RKO (cell line): ENCODE data around the gene VSTM2A.
"Not testable (repeated sequence)": the region's sequence is repeated elsewhere in the genome, so short reads cannot be mapped to it uniquely, and the experiment has no call there.

Experiments used
- DNase-seq: peaks from one replicate; pipeline ENCODE4 v3.0.0-alpha.2; 2016; ENCODE audit warnings: low spot score

Gene VSTM2A

DNA sequence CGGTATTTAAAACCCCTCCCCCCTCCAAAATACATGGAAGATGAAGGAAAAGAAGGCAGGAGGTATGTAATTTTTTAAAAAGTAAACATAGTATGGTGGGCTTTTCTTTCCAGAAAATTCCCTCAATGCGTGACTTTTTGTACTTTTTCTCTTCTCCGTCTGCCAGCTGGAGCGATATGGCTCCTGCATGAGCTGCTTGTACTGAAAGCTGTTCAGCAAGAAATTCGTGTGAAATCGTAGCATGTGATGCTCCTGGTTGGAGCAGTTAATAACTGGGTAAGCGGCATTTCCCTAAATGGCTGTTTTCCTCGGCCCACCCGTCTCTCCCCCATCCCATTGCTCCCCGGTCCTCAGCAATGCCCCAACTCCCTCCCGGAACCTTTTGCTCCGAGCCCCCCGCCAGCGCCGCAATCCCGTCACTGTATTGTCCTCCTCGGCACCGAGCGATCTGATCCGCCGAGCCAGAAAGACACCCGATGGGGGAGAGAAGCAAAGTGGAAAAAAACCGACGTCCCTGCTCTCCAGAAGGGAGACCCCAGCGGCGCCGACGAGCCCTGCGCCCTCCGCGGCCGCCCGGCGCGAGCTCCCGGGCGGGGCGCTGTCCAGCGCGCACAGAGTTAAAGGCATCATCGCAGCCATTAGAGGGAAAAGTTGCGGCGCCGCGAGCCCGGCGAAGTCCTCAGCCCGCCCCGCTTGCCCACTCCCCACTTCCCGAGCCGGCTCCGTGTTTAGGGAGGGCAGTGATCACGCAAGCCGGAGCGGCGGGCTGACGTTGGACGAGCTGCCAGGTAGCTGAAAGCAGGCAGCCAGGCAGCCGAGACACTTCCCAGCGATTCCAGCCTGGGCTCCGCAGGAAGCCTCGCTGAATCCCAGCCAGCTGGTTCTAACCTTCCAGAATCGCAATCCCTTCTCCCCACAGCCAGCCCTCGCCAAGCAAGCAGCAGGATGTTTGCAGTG is at the start of gene VSTM2A:
TSS of gene VSTM2A (plus strand) at position 707 of the 957 bp plus-strand sequence. CDS start 356 bp downstream, outside the sequence.
- DNase-seq = no peak

DNA sequence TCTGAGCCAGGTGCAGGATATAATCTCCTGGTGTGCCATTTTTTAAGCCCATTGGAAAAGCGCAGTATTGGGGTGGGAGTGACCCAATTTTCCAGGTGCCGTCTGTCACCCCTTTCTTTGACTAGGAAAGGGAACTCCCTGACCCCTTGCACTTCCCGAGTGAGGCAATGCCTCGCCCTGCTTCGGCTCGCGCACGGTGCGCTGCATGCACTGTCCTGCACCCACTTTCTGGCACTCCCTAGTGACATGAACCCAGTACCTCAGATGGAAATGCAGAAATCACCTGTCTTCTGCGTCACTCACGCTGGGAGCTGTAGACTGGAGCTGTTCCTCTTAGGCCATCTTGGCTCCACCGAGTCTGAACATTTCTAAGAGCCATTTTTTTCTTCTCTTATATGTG is 37.6 kb upstream of the VSTM2A start:
- DNase-seq = not testable (repeated sequence)

GRCh38 chr7:54529568-54529967 is 12.6 kb upstream of the VSTM2A start:
- DNase-seq = no peak

DNA sequence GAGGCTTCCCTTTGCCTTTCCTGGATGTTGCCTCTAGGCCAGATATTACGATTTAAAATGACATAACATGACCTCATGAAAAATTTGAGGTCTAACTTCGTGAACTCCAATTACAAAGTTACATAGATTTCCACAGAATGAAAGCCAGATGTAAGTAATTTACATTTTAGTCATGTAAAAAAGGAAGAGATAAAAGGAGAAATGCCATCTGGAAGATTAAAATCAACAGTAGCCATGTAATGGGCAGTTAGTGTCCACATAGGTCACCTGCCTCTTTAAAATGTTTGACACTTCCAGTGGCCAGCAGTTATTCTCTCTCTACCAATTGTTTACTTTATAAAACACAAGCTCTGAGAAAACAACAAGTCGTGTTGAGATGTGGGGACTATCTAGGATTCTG is 4.1 kb upstream of the VSTM2A start:
- DNase-seq = no peak

- DNase-seq = no peak
These were observed 895 bp downstream of the VSTM2A start for GRCh38 chr7:54543051-54543488.

DNA sequence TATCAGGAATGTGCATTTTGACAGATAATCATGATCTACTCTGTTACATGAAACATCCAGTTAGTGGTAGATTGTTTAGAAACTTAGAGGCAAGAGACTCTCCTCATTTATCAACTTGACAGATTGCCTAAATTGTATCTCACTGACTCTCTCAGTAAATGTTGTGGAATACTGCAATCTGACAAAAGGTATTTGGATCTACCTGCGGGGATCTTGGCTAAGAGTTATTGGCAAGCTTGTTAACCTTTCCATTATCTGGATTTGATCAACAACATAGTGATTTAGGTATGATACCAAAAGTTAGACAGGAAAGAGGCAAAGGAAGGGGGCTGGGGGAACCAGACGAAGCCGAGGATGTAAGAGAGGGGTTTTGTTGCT is 2.0 kb downstream of the VSTM2A start:
- DNase-seq = no peak

- DNase-seq = no peak
These were observed 2.5 kb downstream of the VSTM2A start for GRCh38 chr7:54544527-54545240.

DNA sequence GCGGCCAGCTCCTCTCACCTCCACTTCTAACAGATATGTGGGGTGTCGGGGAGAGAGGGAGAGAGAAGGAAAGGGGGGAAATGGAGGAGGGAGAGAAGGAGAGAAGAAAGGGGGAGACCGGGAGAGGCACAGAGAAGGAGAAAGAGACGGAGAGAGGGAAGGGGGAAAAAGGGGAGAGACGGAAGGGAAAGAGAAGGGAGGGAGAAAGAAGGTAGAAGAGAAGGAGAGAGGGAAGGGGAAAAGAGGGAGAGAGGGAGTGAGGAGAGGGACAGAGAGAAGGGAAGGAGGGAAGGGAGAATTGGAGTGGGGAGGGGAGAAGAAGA is 3.0 kb downstream of the VSTM2A start:
- DNase-seq = no peak

GRCh38 chr7:54546081-54546985 is 4.2 kb downstream of the VSTM2A start:
- no peak for DNase-seq

GRCh38 chr7:54546986-54547314 is 4.8 kb downstream of the VSTM2A start:
- DNase-seq = no peak

- DNase-seq = no peak
These were observed 8.3 kb downstream of the VSTM2A start for GRCh38 chr7:54550471-54550870.

GRCh38 chr7:54556121-54556520 is 13.9 kb downstream of the VSTM2A start:
- no peak for DNase-seq

DNA sequence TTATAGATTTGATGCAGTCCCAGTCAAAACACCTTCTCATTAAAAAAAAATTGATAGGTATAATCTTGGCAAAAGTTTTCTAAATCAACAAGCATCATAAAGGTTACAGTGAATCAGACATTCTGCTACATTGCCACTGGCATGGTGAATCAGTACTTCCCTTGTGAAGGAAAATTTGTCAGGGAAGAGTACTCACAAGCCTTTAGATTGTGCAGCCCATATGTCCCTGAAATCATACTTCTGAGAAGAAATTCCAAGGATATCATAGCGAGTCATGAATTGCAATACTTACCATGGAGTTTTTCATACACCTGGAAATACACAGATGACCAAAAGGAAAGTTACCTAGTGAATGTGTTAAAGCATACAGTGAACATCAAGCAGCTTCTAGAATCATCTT is 17.2 kb downstream of the VSTM2A start:
- DNase-seq = no peak

- no peak for DNase-seq
These were observed 18.0 kb downstream of the VSTM2A start for GRCh38 chr7:54560198-54560597.

DNA sequence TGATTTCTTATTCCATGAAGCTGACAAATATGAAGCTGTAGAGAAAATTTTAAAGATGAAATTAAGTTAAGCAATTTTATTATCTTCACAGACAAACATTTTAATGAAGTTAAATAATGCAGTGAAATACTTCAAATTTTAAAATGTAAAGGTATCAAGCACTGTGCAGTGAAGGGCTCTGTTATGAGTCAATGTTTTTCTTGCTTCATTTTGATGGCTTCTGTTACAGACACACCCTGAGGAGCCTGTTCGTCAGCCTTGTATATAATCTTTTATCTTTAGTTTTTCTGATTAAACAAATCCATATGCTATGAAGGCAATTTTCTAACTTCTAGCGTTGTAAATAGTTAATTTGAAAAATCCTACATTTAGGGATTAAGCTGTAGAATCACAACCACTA is 18.5 kb downstream of the VSTM2A start:
- DNase-seq = no peak

- no peak for DNase-seq
These were observed 21.2 kb downstream of the VSTM2A start for GRCh38 chr7:54563329-54563916.

- DNase-seq = no peak
These were observed 23.3 kb downstream of the VSTM2A start for GRCh38 chr7:54565432-54565831.

- peak; percentile 4 for DNase-seq
These were observed 39.3 kb downstream of the VSTM2A start for GRCh38 chr7:54581511-54581910.

- DNase-seq = no peak
These were observed 49.5 kb downstream of the VSTM2A start for GRCh38 chr7:54591404-54592386.

DNA sequence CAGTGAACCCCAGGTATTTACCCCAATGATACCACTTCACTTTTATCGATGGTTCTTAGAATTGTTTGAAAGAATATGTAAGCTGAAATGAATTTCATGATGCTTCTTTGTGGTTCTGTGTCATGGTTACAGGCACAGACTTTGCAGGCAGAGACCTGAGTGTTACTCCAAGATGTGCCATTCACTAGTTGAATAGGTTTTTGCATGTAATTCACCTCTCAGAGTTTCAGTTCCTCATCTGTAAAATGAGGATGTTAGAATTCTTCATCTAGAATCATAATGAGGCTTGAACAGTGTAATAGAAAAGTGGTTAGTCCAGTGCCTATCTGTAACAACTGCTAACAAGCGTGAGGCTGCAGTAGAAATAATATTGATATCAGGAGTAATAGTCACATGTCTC is 54.6 kb downstream of the VSTM2A start:
- no peak for DNase-seq

DNA sequence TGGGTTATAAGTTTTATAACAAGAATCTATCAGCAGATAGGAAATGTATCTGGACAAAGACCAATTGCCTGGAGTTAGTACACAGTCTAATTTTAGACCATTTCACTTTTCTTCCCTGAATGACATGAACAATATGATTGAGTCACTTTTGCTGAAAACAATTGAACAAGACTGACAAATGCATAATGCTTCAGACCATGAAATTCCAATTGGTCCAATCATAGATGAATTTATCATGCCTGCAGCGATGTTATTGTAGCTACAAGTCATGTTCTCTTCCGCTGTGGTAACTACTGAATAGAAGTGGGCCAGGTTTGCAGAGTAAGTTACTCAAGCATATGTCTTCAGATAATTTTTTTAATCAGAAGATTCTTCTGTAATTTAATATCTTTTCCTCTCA is 73.4 kb downstream of the VSTM2A start:
- DNase-seq = no peak
